ENCODE measurements around the gene LRRC41.

Gene LRRC41

GRCh38 chr1:46309401-46310159 is 6.2 kb upstream of the LRRC41 start:
- H3K4me1 ChIP-seq (ENCODE audit: low read length) = no peaks in the 10 kb centered on the region
- H3K27me3 ChIP-seq (replicated peaks; ENCODE audit: insufficient read depth, low read length) = no peaks in the 10 kb centered on the region
- no peak overlapping the region for H3K9ac ChIP-seq (ENCODE audit: low read length)
- H3K79me2 ChIP-seq (ENCODE audit: low read length) = peaks cover 76% of the 10 kb centered on the region
- no peak overlapping the region for H3K4me3 ChIP-seq (ENCODE audit: low read length)
- H3K4me2 ChIP-seq (ENCODE audit: low read depth, low read length) = no peak overlapping the region
- H3K36me3 ChIP-seq (replicated peaks; ENCODE audit: insufficient read depth, low read length) = peaks cover 10% of the 10 kb centered on the region
- no peaks in the 10 kb centered on the region for H3K9me3 ChIP-seq (replicated peaks; ENCODE audit: insufficient read depth, low read length)
- H2AFZ ChIP-seq (ENCODE audit: low read length) = no peak overlapping the region
- peaks cover 29% of the 10 kb centered on the region for H4K20me1 ChIP-seq (ENCODE audit: insufficient read depth, low read length)
- no peaks in the 10 kb centered on the region for H3K9me2 ChIP-seq (replicated peaks; ENCODE audit: insufficient read depth, low read length)
- no peak overlapping the region for H3K27ac ChIP-seq (ENCODE audit: low read length)
- TF ChIP-seq EZH2phosphoT487 (IDR thresholded peaks at IDR 0.05; ENCODE audit: low read length) = no peak
- no peak for TF ChIP-seq CTCF (IDR thresholded peaks at IDR 0.05; ENCODE audit: low read length)
- TF ChIP-seq EZH2 (optimal IDR thresholded peaks at IDR 0.05; ENCODE audit: low read depth, low read length) = no peak
- peaks cover 2% of the 10 kb centered on the region; the same call in 1 of the 2 replicates for H3F3A ChIP-seq (ENCODE audit: insufficient read depth, low read length)
- no peak for DNase-seq

- Histone ChIP-seq H3K4me1 (ENCODE audit: low read length) (no peaks in the 10 kb centered on the region), H3K79me2 (ENCODE audit: low read length) (peaks cover 90% of the 10 kb centered on the region), H3K9ac (ENCODE audit: low read length) (no peak overlapping the region), H3K27ac (ENCODE audit: low read length) (no peak overlapping the region), H3K9me2 (replicated peaks; ENCODE audit: insufficient read depth, low read length) (no peaks in the 10 kb centered on the region), H4K20me1 (ENCODE audit: insufficient read depth, low read length) (peaks cover 29% of the 10 kb centered on the region), H3K4me3 (ENCODE audit: low read length) (peak overlapping the region; percentile 13; the same call in 1 of the 2 replicates), H3K27me3 (replicated peaks; ENCODE audit: insufficient read depth, low read length) (no peaks in the 10 kb centered on the region), H3K4me2 (ENCODE audit: low read depth, low read length) (peak overlapping the region; percentile 52; the same call in 1 of the 2 replicates), H3K36me3 (replicated peaks; ENCODE audit: insufficient read depth, low read length) (peaks cover 6% of the 10 kb centered on the region), H3K9me3 (replicated peaks; ENCODE audit: insufficient read depth, low read length) (no peaks in the 10 kb centered on the region), H2AFZ (ENCODE audit: low read length) (no peak overlapping the region), H3F3A (ENCODE audit: insufficient read depth, low read length) (peaks cover 12% of the 10 kb centered on the region)
- TF ChIP-seq EZH2phosphoT487 (IDR thresholded peaks at IDR 0.05; ENCODE audit: low read length) (no peak), CTCF (IDR thresholded peaks at IDR 0.05; ENCODE audit: low read length) (no peak), EZH2 (optimal IDR thresholded peaks at IDR 0.05; ENCODE audit: low read depth, low read length) (no peak)
- DNase-seq = no peak
Observed at GRCh38 chr1:46306159-46306530, 2.7 kb upstream of the LRRC41 start.

GRCh38 chr1:46303872-46304326 is 483 bp upstream of the LRRC41 start:
- Histone ChIP-seq H2AFZ (ENCODE audit: low read length) (peak overlapping the region; percentile 35; the same call in 1 of the 2 replicates), H3K79me2 (ENCODE audit: low read length) (peaks cover 95% of the 10 kb centered on the region), H3K4me1 (ENCODE audit: low read length) (no peaks in the 10 kb centered on the region), H3K9me2 (replicated peaks; ENCODE audit: insufficient read depth, low read length) (no peaks in the 10 kb centered on the region), H3F3A (ENCODE audit: insufficient read depth, low read length) (peaks cover 12% of the 10 kb centered on the region), H3K4me3 (ENCODE audit: low read length) (peak overlapping the region; percentile 81), H3K36me3 (replicated peaks; ENCODE audit: insufficient read depth, low read length) (peaks cover 4% of the 10 kb centered on the region), H3K4me2 (ENCODE audit: low read depth, low read length) (peak overlapping the region; percentile 66; the same call in 1 of the 2 replicates), H3K27ac (ENCODE audit: low read length) (peak overlapping the region; percentile 74), H3K9ac (ENCODE audit: low read length) (peak overlapping the region; percentile 95), H3K27me3 (replicated peaks; ENCODE audit: insufficient read depth, low read length) (no peaks in the 10 kb centered on the region), H3K9me3 (replicated peaks; ENCODE audit: insufficient read depth, low read length) (no peaks in the 10 kb centered on the region), H4K20me1 (ENCODE audit: insufficient read depth, low read length) (peaks cover 26% of the 10 kb centered on the region)
- DNase-seq = no peak
- TF ChIP-seq CTCF (IDR thresholded peaks at IDR 0.05; ENCODE audit: low read length) = peak; percentile 3; the same call in 1 of the 2 replicates
- no peak for TF ChIP-seq EZH2 (optimal IDR thresholded peaks at IDR 0.05; ENCODE audit: low read depth, low read length)
- no peak for TF ChIP-seq EZH2phosphoT487 (IDR thresholded peaks at IDR 0.05; ENCODE audit: low read length)
